ENCODE data around the gene BLOC1S3.
"Not testable (repeated sequence)": the region's sequence is repeated elsewhere in the genome, so short reads cannot be mapped to it uniquely, and the experiment has no call there.

The BLOC1S3 gene

DNA sequence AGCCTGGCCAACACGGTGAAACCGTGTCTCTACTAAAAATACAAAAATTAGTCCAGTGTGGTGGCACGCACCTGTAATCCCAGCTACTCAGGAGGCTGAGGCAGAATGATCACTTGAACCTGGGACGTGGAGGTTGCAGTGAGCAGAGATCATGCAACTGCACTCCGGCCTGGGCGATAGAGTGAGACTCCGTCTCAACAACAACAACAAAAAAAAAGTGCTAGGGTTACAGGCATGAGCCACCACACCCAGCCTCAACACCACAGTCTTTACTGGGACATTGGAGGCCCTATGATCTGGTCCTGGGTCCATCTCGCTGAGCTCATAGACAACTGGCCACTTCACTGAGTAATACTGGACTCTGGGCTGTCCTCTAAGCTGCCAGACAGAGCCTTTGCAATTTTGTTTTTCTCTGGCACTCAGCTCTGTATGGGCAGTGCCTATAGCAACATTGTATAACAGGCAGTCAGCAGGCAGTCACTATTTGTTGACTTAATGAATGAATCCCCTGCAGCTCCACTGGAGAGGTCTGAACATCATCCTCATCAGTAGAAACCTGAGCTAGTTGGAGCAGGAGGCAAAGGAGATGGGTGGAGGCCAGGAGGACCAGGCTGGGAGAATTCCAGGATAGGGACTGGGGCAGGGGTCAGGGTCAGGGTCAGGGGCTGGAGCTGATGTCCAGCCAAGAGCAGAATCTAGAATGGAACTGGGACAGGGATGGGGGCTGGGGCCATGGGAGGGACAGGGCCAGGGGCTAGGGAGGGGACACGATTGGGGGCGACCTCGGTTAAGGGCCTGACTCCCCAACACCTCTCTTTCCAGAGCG is 8.1 kb downstream of the BLOC1S3 start:
- no peak for DNase-seq

DNA sequence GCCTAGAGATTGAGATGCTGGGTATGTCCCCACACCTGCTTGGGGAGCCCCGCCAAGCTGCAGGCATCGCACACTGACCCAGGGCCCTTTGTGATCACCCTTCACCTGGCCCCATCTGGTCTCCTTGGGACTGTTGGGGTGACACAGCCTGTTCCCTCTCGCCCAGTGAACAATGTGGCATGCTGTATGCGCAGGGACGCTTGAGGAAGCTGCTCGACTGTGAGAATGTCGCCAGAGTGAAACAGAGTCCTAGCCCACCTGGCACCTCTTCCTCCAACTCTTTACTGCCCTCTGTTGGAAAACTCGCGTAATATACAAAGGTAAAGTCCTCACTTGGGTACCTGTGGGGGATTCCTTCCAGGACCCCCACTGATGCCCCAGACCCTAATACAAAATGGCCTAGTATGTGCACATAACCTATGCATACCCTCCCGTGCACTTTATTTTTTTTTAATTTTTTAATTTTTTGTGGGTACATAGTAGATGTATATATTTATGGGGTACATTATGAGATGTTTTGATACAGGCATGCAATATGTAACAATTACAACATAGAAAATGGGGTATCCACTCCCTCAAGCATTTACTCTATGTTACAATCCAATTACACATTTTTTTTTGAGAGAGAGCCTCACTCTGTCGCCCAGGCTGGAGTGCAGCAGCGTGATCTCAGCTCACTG is 9.0 kb downstream of the BLOC1S3 start:
- DNase-seq, result no peak

DNA sequence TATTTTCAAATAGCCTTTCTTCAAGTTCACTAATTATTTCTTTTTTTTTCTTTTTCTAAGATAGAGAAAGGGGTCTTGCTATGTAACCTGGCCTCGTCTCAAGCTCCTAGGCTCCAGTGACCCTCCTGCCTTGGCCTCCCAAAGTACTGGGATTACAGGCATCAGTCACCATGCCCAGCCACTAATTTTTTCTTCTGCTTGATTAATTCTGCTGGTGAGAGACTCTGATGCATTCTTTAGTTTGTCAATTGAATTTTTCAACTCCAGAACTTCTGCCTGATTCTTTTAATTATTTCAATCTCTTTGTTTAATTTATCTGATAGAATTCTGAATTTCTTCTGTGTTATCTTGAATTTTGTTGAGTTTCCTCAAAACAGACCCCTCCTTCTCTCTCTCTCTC is 11.4 kb downstream of the BLOC1S3 start:
- no peak for DNase-seq

- DNase-seq, result no peak
Observed at GRCh38 chr19:45191375-45191774, 12.8 kb downstream of the BLOC1S3 start.

DNA sequence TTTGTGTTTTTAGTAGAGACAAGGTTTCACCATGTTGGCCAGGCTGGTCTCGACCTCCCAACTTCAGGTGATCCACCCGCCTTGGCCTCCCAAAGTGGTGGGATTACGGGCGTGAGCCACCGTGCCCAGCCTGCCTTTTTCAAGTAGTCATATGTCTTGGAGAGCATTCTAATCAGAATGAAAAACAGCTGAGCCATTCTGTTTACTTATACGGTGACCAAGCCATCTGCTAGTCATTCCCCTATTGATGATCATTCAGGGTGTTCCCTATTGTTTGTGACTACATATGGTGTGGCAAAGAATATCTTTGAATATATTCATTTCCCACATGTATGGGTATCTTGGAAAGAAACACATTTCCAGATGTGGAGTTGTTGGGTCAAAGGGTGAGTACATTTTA is 17.2 kb downstream of the BLOC1S3 start:
- no peak for DNase-seq

DNA sequence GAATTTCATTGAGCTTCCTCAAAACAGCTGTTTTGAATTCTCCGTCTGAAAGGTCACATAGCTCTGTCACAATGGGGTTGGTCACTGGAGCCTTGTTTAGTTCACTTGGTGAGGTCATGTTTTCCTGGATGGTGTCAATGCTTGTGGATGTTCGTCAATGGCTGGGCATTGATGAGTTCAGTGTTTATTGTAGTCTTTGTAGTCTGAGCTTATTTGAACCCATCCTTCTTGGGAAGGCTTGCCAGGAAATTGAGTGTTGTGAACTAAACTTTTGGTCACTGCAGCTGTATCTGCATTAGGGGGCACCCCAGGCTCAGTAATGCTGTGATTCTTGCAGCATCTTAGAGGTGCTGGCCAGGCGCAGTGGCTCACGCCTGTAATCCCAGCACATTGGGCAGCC is 22.0 kb downstream of the BLOC1S3 start:
- peak; percentile 68 for DNase-seq

DNA sequence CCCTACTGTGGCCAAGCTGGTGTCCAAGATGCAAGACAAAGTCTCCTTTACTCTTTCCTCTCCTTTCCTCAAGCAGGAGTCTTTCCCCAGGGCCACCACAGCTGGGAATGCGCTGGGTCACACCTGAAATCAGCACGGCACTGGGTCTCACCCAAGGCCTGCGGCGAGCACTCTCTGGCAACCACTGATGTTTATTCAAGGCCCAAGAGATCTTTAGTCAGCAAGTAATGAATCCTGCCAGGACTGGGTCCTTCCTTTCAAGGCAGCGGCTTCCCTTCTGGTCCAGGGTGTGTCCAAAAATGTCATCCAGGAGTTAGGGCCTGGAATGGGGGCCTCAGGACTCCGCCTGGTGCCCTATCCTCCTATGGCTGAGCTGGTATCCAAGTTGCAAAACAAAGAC is 24.1 kb downstream of the BLOC1S3 start:
- DNase-seq, result no peak

DNA sequence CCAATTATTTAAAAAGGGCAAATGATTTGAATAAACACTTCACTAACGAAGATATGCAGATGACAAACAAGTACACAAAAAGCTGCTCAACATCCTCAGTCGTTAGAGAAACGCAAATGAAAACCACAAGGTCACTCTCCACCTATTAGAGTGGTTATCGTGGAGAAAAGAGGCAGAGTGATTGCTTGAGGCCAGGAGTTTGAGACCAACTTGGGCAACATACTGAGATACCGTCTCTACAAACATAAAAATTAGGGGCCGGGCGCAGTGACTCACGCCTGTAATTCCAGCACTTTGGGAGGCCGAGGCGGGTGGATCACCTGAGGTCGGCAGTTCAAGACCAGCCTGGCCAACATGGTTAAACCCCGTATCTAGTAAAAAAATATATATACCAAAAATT is 27.2 kb downstream of the BLOC1S3 start:
- DNase-seq, result no peak

DNA sequence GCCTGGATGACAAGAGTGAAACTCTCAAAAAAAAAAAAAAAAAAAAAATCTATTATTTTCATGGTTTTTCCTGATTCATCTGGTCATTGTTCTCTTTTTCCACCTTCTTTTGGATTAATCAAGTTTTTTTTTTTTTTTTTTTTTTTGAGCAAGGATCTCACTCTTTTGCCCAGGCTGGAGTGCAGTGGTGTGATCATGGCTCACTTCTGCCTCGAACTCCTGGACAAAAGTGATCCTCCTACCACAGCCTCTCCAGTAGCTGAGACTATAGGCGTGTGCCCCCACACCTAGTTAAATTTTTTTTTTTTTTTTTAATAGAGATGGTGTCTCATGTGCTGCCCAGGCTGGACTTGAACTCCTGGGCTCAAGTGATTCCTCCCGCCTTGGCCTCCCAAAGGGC is 27.7 kb downstream of the BLOC1S3 start:
- DNase-seq, result no peak

DNA sequence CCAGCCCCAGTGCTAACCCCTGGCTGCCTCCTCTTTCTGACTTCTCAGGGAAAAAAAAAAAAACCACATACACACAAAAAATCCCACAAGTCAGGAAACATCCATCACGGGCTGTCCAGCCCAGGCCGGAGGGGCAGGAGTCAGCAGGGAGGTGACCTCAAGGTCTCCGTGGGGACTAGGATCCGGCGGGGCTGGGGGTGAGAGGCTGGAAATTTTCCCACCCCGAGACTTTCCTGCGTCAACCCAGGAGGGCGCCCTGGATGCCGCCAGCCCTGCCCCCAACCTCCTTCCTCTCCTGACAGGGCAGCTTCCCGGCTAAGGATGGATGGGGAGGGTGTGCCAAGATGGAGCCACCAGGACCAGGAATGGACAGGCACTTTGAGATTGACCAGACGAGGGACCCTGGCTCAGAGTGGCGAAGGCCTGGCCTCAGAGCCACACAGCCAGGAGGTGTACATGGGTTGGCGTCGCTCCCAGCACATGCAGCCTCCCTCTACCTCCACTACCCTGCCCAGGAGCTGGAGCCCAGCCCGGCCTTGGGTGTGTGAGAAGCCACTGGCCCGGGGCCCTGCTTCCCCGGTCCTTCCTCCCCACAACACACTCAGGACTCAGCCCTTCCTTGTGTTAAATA is 33.3 kb downstream of the BLOC1S3 start:
- no peak for DNase-seq

DNA sequence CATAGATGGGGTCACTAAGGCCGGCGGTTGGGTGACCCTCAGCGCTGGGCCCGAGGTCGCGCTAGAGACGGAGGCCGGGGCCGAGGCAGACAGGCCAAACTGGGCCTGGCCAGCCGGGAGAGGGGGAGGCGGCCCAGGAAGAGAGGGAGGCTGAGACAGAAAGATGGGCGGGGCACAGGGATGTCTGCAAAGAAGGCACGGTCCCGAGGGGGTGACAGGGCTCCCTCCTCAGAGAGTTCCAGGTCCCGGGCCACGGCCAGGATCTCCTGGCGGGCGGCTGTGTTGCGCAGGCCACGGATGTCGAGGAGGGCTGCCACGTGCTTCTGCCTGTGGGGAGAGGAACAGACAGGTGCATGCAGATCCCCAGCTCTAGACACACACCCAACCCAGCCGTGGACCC is 34.4 kb downstream of the BLOC1S3 start:
- DNase-seq, result no peak

DNA sequence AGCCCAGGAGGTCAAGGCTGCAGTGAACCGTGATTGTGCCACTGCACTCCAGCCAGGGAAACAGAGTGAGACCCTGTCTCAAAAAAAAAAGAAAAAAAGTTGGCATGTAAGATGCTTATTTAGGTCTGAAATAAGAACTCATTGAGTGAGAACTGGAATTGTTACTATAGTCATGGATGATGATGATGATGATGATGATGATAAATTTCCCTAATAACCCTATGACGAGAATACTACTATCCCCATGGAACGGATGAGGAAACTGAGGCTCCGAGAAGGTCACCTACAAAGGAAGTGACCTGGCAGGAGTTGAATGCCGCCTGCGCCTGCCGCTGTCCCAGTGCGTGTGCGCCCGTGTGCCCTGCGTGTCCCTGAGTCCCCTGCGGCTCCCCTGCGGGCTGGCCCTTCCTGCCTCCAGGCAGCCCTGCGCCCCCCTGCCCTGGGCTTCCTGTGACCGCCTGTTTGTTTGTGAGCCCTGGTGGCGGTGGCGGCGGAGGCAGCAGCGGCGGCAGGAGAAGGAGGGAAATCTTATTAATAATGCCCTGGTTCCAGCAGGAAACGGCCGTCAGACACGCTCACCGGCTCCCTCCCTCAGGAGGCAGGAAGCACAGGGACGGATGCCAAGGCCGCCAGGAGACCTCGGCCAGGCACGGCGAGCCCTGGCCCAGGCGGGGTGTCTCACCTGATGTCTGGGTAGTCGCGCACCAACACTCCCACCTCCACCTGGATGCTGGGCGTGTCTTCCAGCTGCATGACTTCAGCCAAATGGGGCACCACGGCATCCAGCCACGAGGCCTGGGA is 37.0 kb downstream of the BLOC1S3 start:
- DNase-seq, result peak; percentile 66

- no peak for DNase-seq
Observed at GRCh38 chr19:45216667-45217066, 38.1 kb downstream of the BLOC1S3 start.

DNA sequence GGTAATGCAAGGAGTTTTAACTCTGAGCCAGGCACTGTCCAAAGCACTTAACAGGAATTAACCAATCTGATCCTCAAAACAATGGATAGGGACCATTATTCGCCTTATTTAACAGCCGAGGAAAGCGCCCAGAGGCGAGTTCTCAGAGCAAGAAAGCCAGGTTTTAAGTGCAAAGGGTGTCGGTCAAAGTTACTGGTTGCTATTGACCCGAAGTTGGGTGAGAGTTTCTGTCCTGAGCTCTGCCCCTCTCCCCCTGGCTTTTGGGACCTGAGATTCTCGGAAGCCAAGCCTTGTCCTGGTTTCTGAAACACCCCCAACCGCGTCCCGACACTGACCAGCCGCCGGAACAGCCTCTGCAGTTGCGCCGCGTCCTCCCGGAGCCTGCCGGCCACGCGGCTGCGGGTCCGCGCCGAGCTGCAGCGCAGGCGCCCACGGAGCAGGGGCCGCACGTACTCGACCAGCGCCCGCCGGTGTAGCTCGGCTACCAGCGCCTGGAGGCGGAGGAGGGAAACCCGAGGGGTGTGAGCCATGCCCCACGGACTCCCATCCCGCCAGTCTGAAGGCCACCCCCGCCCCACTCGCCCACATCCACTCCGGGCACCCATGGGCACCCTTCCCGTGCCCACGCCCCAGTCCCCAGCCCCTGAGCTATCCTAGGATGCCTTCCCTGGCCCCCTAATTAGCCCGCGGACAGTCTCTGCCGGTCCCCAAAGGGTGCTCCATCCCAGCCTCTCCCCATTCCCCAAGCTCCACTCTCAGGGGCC is 38.8 kb downstream of the BLOC1S3 start:
- DNase-seq, result no peak

DNA sequence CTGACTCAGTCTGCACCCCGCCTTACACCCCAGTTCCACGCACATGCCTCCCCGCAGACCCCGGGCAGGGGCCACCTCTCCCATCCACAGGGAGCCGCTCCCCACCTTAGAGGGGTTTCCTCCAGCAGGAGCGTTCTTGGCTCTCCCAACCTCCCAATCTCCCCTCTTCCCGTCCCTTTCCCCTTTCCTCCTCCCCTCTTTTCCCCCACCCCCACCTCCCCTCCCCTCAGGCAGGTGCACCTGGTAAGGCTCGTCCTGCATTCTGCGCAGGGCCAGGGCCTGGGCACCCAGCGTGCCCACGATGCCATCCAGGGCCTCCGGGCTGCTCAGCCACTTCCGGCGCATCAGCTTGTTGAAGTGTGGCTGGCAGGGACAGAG is 39.4 kb downstream of the BLOC1S3 start:
- no peak for DNase-seq

- no peak for DNase-seq
Observed at GRCh38 chr19:45218426-45218825, 39.8 kb downstream of the BLOC1S3 start.

DNA sequence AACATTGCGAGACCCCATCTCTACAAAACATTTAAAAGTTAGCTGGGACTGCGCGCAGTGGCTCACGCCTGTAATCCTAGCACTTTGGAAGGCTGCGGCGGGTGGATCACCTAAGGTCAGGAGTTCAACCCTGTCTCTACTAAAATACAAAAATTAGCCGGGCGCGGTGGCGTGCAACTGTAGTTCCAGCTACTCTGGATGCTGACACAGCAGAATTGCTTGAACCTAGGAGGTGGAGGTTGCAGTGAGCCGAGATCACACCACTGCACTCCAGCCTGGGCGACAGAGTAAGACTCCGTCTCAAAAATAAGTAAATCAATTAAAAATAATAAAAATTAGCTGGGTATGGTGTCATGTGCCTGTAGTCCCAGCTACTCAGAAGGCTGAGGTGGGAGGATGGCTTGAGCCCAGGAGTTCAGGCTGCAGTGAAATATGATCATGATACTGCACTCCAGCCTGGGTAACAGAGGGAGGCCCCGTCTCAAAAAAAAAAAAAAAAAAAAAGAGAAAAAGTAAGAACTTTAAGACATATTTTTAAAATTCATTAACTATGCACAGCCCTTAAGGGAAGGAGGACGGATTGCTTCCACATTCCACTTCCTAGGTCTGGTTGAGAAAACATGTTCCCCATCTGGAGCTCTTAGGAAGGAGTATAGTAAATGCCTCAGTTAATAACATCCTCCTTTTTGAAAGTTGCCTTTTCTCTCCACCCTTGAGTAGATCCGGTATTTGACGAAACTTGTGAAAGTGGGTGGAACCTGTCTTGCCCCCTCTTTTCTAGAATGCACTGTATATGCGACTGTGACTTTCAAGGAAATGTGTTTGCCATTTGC is 40.5 kb downstream of the BLOC1S3 start:
- no peak for DNase-seq

DNA sequence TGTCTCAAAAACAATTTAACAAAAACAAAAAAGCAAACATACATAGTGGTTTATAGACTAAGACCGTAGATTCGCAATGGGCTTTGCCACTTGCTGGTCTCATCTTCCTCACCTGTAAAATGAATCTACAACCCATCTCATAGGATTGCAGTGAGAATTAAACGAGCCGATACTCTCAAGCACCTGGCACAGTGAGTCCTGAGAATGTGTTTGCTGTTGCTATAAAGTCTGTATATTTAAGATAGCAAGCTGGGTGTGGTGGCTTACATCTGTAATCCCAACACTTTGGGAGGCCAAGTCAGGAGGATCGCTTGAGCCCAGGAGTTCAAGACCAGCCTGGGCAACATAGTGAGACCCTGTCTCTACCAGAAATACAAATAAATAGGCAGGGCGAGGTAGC is 44.1 kb downstream of the BLOC1S3 start:
- DNase-seq, result no peak

- DNase-seq, result no peak
Observed at GRCh38 chr19:45223879-45224278, 45.3 kb downstream of the BLOC1S3 start.

DNA sequence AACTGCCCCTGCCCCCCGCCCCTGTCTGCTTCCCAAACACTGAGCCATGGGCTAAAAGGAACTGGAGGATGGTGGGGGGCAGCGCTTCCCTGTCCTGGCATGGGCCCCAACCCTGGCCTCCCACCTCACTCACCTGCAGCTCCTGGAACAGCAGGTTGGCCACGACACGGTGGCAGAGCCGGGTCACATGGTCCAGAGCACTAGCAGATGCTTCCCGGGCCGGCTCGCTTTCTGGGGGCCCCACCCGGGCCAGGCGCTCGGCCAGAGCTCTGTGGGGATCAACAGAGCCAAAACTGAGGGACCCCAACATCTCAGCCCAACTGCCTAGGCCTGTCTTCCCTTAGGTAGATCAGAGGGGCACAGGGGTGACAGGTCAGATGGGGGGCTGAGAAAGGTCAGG is 46.1 kb downstream of the BLOC1S3 start:
- no peak for DNase-seq

GRCh38 chr19:45229056-45229455 is 50.5 kb downstream of the BLOC1S3 start:
- not testable (repeated sequence) for DNase-seq

Data from islet precursor cell (in vitro differentiated cells).